Gastroesophageal sphincter (tissue), 3 donors: ENCODE results near the gene KRT14.

ENCODE experiments used
- CTCF ChIP-seq, 4 experiments: fragments of 200-600 bp in 2 of 4; fragments of 450-650 bp in 2 of 4; sonication (generic) in 1 of 4; IDR thresholded peaks; one replicate each; pipeline ENCODE4 v1.5.1; 2017 to 2019; ENCODE audit warnings: antibody characterized with exemption in 4 of 4, mild to moderate bottlenecking in 2 of 4, moderate library complexity in 2 of 4
- EP300 ChIP-seq: sonication (generic); formaldehyde crosslinking; IDR thresholded peaks from one replicate; pipeline ENCODE4 v1.6.1; 2017; ENCODE audit warnings: antibody characterized with exemption, mild to moderate bottlenecking
- POLR2A ChIP-seq, 2 donors: fragments of 450-650 bp; IDR thresholded peaks; one replicate each; pipeline ENCODE4 v1.6.1; 2017; ENCODE audit warnings: antibody characterized with exemption in 2 of 2, mild to moderate bottlenecking in 2 of 2, moderate library complexity in 1 of 2

GRCh38 chr17:41563607-41564170 is 23.0 kb downstream of the KRT14 start:
- TF ChIP-seq POLR2A (IDR thresholded peaks at IDR 0.05): no peak
- TF ChIP-seq CTCF (IDR thresholded peaks at IDR 0.05): no peak
- TF ChIP-seq EP300: no peak
